ENCODE data around the gene CACNA1F.

GRCh38 chrX:49251325-49251724 is 18.2 kb upstream of the CACNA1F start:
- TF ChIP-seq CTCF (conservative IDR thresholded peaks at IDR 0.05; ENCODE audit: low read depth, low read length): no peak
- no peak for TF ChIP-seq EZH2phosphoT487 (IDR thresholded peaks at IDR 0.05; ENCODE audit: borderline replicate concordance, low read length)
- TF ChIP-seq EZH2 (IDR thresholded peaks at IDR 0.05; ENCODE audit: low read length, unreplicated experiment): no peak
